NCI-H1105 treated with DMSO at 0.1 percent for 48 hours (cell line): ENCODE data around the gene SAP25.
"Not testable (repeated sequence)": the region's sequence is repeated elsewhere in the genome, so short reads cannot be mapped to it uniquely, and the experiment has no call there.

ENCODE experiments used
- DNase-seq: peaks from one replicate; lab custom pipeline; 2025; lab: John Stamatoyannopoulos, UW

Gene SAP25

DNA sequence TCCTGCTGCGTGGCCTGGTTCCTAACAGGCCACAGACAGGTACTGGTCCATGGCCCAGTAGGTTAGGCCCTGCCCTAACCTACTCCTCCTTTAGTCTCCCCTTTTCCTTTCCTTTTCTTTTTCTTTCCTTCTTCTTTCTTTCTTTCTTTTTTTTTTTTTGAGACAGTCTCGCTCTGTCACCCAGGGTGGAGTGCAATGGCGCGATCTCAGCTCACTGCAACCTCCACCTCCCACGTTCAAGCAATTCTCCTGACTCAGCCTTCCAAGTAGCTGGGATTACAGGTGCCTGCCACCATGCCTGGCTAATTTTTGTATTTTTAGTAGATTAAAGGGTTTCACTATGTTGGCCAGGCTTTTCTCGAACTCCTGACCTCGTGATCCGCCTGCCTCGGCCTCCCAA, 37.7 kb downstream of the SAP25 start:
- not testable (repeated sequence) for DNase-seq

DNA sequence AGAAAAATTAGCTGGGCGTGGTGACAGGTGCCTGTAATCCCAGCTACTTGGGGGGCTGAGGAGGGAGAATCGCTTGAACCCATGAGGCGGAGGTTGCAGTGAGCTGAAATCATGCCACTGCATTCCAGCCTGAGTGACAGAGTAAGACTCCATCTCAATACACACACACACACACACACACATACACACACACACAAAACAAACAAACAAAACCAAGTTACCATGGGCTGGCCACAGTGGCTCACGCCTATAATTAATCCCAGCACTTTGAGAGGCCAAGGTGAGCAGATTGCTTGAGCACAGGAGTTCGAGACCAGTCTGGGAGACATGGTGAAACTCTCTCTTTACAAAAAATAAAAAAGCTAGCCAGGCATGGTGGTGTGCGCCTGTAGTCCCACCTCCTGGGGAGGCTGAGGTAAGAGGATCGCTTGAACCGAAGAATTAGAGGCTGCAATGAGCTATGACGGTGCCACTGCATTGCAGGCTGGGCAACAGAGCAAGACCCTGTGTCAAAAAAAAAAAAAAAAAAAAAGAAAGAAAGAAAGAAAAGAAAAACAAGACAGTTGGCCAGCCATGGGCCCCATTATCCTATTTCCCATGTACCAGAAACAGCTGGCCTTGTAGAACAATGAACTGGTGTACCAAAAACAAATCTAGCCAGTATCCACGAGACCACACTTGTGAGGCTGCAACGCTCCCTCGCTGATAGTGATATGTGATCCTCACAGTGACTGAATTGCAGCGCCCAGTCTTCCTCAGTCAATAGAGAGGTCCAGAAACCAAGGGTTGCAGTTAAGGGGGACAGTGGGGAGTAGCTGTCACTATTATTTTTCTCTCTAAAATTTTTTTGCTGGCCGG, 41.3 kb downstream of the SAP25 start:
- no peak for DNase-seq

DNA sequence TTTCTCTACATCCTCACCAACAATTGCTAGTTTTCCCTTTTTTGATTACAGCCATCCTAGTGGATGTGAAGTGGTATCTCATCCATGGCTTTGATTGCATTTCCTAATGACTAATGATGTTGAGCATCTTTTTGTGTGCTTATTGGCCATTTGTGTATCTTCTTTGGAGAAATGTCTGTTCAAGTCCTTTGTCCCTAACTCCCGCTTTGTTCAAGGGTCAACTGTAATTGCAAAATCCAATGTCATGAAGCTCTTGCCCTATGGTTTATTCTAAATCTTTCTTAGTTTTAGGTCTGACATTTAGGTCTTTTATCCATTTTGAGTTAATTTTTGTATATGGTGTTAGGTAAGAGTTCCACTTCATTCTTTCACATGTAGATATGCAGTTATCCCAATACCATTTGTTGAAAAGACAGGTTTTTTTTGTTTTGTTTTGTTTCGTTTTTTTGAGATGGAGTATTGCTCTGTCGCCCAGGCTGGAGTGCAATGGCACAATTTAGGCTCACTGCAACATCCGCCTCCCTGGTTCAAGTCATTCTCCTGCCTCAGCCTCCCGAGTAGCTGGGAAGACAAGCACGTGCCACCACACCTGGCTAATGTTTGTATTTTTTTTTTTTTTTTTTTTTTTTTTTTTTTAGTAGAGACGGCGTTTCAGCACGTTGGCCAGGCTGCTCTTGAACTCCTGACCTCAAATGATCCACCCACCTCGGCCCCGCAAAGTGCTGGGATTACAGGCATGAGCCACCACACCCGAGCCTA, 45.4 kb downstream of the SAP25 start:
- not testable (repeated sequence) for DNase-seq

DNA sequence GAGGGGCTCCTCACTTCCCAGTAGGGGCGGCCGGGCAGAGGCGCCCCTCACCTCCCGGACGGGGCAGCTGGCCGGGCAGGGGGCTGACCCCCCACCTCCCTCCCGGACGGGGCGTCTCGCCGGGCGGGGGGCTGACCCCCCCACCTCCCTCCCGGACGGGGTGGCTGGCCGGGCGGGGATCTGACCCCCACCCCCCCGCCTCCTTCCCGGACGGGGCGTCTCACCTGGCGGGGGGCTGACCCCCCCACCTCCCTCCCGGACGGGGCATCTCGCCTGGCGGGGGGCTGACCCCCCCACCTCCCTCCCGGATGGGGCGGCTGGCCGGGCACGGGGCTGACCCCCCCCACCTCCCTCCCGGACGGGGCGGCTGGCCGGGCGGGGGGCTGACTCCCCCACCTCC, 50.5 kb downstream of the SAP25 start:
- not testable (repeated sequence) for DNase-seq
